Mucosa of descending colon (tissue), 3 donors: Measurements from ENCODE around the gene DEAF1. TPM values are rescaled to one million over a fixed set of nuclear protein-coding genes. Genes with fewer than 3 reads are reported as not detected.

Experiments used
- ATAC-seq: fragments of 200-7000 bp; cut with Tn5 transposase; one replicate; pipeline ENCODE4 v1.9.1; 2020; ENCODE audit warnings: mild to moderate bottlenecking, moderate library complexity
- DNase-seq, 3 donors: peaks; one replicate each; pipeline ENCODE4 v3.0.0-alpha.2; 2020
- H3K36me3 ChIP-seq: fragments of 200-600 bp; one replicate; pipeline ENCODE4 v1.8.0; 2021; ENCODE audit warnings: low read depth, mild to moderate bottlenecking
- H3K4me1 ChIP-seq: fragments of 200-600 bp; one replicate; pipeline ENCODE4 v1.8.0; 2021; ENCODE audit warnings: low read depth, mild to moderate bottlenecking
- H3K4me3 ChIP-seq: fragments of 200-600 bp; one replicate; pipeline ENCODE4 v1.8.0; 2021; ENCODE audit warnings: mild to moderate bottlenecking
- H3K9me3 ChIP-seq: fragments of 200-600 bp; one replicate; pipeline ENCODE4 v1.8.0; 2021; ENCODE audit warnings: mild to moderate bottlenecking
- intact Hi-C, 2 donors: fragments of 100-400 bp; cut with DNase I in 1 of 2; cut with micrococcal nuclease in 1 of 2; formaldehyde crosslinking; loops; one replicate each; pipeline versions ENCODE4 v1.11.0 to v1.11.1; 2022; cut with DNase I, micrococcal nuclease
- total RNA-seq, 3 donors: library from RNA; stranded (reverse); fragmentation: NEBNext Ultra II Directional in 2 of 3; extraction: Animal tissue kit (Norgen Biotek cat#: 25700) in 2 of 3; gene quantifications; one replicate each; pipeline versions ENCODE4 v1.2.1 to v1.2.4, GENCODE V29; 2021 to 2023
- TF ChIP-seq, protein P1 (sequence below): fragments of 200-600 bp; IDR thresholded peaks from one replicate; pipeline ENCODE4 v1.8.0; 2022; ENCODE audit warnings: antibody characterized with exemption, mild to moderate bottlenecking
- donor health status: DM: no; HTN: no; CAD: no; lungs with moderate emphysema.
- donor health status: DM: no; HTN: no; CAD: no.
- donor health status: DM: no; HTN: yes; CAD: no.

Gene DEAF1
- total RNA-seq, 3 donors from 2014 or later = 25.1 to 35.7 (median 25.9) TPM

GRCh38 chr11:723120-723883 lies 28.3 kb upstream of the DEAF1 start:
- H3K4me3 ChIP-seq = no peak overlapping the region
- TF ChIP-seq, protein P1, sequence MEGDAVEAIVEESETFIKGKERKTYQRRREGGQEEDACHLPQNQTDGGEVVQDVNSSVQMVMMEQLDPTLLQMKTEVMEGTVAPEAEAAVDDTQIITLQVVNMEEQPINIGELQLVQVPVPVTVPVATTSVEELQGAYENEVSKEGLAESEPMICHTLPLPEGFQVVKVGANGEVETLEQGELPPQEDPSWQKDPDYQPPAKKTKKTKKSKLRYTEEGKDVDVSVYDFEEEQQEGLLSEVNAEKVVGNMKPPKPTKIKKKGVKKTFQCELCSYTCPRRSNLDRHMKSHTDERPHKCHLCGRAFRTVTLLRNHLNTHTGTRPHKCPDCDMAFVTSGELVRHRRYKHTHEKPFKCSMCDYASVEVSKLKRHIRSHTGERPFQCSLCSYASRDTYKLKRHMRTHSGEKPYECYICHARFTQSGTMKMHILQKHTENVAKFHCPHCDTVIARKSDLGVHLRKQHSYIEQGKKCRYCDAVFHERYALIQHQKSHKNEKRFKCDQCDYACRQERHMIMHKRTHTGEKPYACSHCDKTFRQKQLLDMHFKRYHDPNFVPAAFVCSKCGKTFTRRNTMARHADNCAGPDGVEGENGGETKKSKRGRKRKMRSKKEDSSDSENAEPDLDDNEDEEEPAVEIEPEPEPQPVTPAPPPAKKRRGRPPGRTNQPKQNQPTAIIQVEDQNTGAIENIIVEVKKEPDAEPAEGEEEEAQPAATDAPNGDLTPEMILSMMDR = peak; percentile 36
- no peak for ATAC-seq
- H3K9me3 ChIP-seq = no peaks in the 10 kb centered on the region
- peak in 2 of 3 donors; percentile 53 to 73 for DNase-seq
- no peaks in the 10 kb centered on the region for H3K36me3 ChIP-seq
- intact Hi-C loops = loop anchor here (10.0 kb wide), 2 partner anchors 59 to 169 kb away; no protein-coding TSS in a partner anchor
- peaks cover 38% of the 10 kb centered on the region for H3K4me1 ChIP-seq

- no peak for ATAC-seq
- Histone ChIP-seq H3K4me1 (peaks cover 31% of the 10 kb centered on the region), H3K4me3 (no peak overlapping the region), H3K9me3 (no peaks in the 10 kb centered on the region), H3K36me3 (no peaks in the 10 kb centered on the region)
- peak; percentile 6 to 59 (median 45) for DNase-seq
- TF ChIP-seq, protein P1 = no peak
- intact Hi-C loops = loop anchor here (10.0 kb wide), 2 partner anchors 58 to 168 kb away; no protein-coding TSS in a partner anchor
Measured at GRCh38 chr11:722346-722811, 27.4 kb upstream of the DEAF1 start.

GRCh38 chr11:721741-722345 lies 26.8 kb upstream of the DEAF1 start:
- intact Hi-C loops = loop anchor here (10.0 kb wide), 2 partner anchors 57 to 167 kb away; no protein-coding TSS in a partner anchor
- DNase-seq = peak; percentile 51 to 83 (median 65)
- H3K4me3 ChIP-seq = no peak overlapping the region
- TF ChIP-seq, protein P1 = no peak
- H3K9me3 ChIP-seq = no peaks in the 10 kb centered on the region
- H3K36me3 ChIP-seq = no peaks in the 10 kb centered on the region
- peaks cover 29% of the 10 kb centered on the region for H3K4me1 ChIP-seq
- ATAC-seq = peak; percentile 5

DNA sequence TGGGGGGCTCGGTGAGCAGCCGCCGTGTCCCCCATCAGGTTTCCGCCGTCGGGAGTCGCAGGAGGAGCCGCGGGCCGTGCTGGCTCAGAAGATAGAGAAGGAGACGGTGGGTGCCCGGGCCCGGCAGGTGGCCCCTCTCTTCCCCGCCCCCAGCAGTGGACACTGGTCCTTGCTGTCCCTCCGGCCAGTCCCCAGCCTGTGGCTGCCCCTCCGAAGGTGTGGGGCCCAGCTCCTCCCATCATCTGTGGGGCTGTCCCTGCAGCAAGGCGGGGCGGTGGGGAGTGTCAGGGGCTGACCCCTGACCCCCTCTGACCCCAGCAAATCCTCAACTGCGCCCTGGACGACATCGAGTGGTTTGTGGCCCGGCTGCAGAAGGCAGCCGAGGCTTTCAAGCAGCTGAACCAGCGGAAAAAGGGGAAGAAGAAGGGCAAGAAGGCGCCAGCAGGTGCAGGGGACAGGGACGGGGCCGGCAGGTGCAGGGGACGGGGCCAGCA lies 26.3 kb upstream of the DEAF1 start:
- no peak for ATAC-seq
- H3K36me3 ChIP-seq = no peaks in the 10 kb centered on the region
- intact Hi-C loops = loop anchor here (10.0 kb wide), 2 partner anchors 56 to 166 kb away; no protein-coding TSS in a partner anchor
- TF ChIP-seq, protein P1 = no peak
- H3K4me3 ChIP-seq = no peak overlapping the region
- peak in 1 of 3 donors; percentile 55 for DNase-seq
- H3K9me3 ChIP-seq = no peaks in the 10 kb centered on the region
- peaks cover 25% of the 10 kb centered on the region for H3K4me1 ChIP-seq

- DNase-seq = peak; percentile 84 to 87 (median 86)
- H3K4me1 ChIP-seq = peaks cover 20% of the 10 kb centered on the region
- no peak overlapping the region for H3K4me3 ChIP-seq
- peak; percentile 91 for ATAC-seq
- TF ChIP-seq, protein P1 = no peak
- H3K36me3 ChIP-seq = no peaks in the 10 kb centered on the region
- intact Hi-C loops = loop anchor here (10.0 kb wide), 2 partner anchors 56 to 166 kb away; no protein-coding TSS in a partner anchor
- H3K9me3 ChIP-seq = no peaks in the 10 kb centered on the region
Measured at GRCh38 chr11:720642-721246, 25.7 kb upstream of the DEAF1 start.
